WTC11 (cell line): ENCODE results near the gene STK17B. TPM values are rescaled to one million over a fixed set of nuclear protein-coding genes. Genes with fewer than 3 reads are reported as not detected.

Experiments used
- ATAC-seq: fragments of 200-7000 bp; cut with Tn5 transposase; 2 replicates; pipeline ENCODE4 v1.10.0; 2021; ENCODE audit warnings: mild to moderate bottlenecking, moderate library complexity
- CTCF ChIA-PET: fragments of 300-600 bp; sonication (Branson Sonifier 250); formaldehyde crosslinking; loops from one replicate; lab custom pipeline; 2021; ENCODE audit warnings: antibody characterized with exemption; lab: Charles Lee
- POLR2A ChIA-PET: fragments of 350-600 bp; sonication (Branson Sonifier 250); formaldehyde crosslinking; loops from one replicate; lab custom pipeline; 2021; ENCODE audit warnings: antibody characterized with exemption; lab: Charles Lee
- DNase-seq: peaks from one replicate; pipeline ENCODE4 v3.0.0; 2021; ENCODE audit warnings: low spot score
- H3K27ac Mint-ChIP-seq: 2 replicates; pipeline ENCODE4 v1.8.0; 2021; ENCODE audit warnings: mixed read lengths
- H3K27me3 Mint-ChIP-seq: 2 replicates; pipeline ENCODE4 v1.8.0; 2021; ENCODE audit warnings: low read depth, mild to moderate bottlenecking, moderate library complexity, mixed read lengths
- H3K36me3 Mint-ChIP-seq: 2 replicates; pipeline ENCODE4 v1.8.0; 2021; ENCODE audit warnings: mixed read lengths
- H3K4me1 Mint-ChIP-seq: 2 replicates; pipeline ENCODE4 v1.8.0; 2022; ENCODE audit warnings: mixed read lengths
- H3K4me3 Mint-ChIP-seq: 2 replicates; pipeline ENCODE4 v1.8.0; 2021; ENCODE audit warnings: mild to moderate bottlenecking, moderate library complexity, mixed read lengths
- H3K9me3 Mint-ChIP-seq: 2 replicates; pipeline ENCODE4 v1.8.0; 2021; ENCODE audit warnings: mixed read lengths
- E2F1 ChIP-seq: sonication (generic); formaldehyde crosslinking; IDR thresholded peaks from 2 replicates; pipeline ENCODE4 v1.8.0; 2022; ENCODE audit warnings: mild to moderate bottlenecking, missing genetic modification reagents
- EMX1 ChIP-seq: fragments of 250-450 bp; sonication (Bioruptor Pico); IDR thresholded peaks from 2 replicates; pipeline ENCODE4 v1.8.0; 2021; ENCODE audit warnings: mild to moderate bottlenecking
- ERG ChIP-seq: fragments of 250-450 bp; sonication (Bioruptor Pico); IDR thresholded peaks from 2 replicates; pipeline ENCODE4 v1.8.0; 2021; ENCODE audit warnings: mild to moderate bottlenecking
- HMGA2 ChIP-seq: fragments of 250-450 bp; sonication (Bioruptor Pico); IDR thresholded peaks from 2 replicates; pipeline ENCODE4 v1.4.0; 2021; ENCODE audit warnings: mild to moderate bottlenecking, moderate library complexity
- HMGXB4 ChIP-seq: sonication (generic); formaldehyde crosslinking; IDR thresholded peaks from 2 replicates; pipeline ENCODE4 v1.8.1; 2023; ENCODE audit warnings: mild to moderate bottlenecking, moderate library complexity, missing genetic modification reagents
- IRF1 ChIP-seq: sonication (generic); formaldehyde crosslinking; IDR thresholded peaks from 2 replicates; pipeline ENCODE4 v1.8.0; 2023; ENCODE audit warnings: missing genetic modification reagents
- IRF2 ChIP-seq: sonication (generic); formaldehyde crosslinking; IDR thresholded peaks from 2 replicates; pipeline ENCODE4 v1.8.0; 2022; ENCODE audit warnings: low read depth, missing genetic modification reagents, borderline replicate concordance
- JAZF1 ChIP-seq: fragments of 250-450 bp; sonication (Bioruptor Pico); IDR thresholded peaks from 2 replicates; pipeline ENCODE4 v1.9.0; 2021; ENCODE audit warnings: moderate library complexity, mild to moderate bottlenecking, inconsistent platforms
- JUN ChIP-seq: sonication (generic); formaldehyde crosslinking; IDR thresholded peaks from 2 replicates; pipeline ENCODE4 v1.8.0; 2023; ENCODE audit warnings: mild to moderate bottlenecking, missing genetic modification reagents
- MLX ChIP-seq: sonication (generic); formaldehyde crosslinking; IDR thresholded peaks from 2 replicates; pipeline ENCODE4 v1.8.1; 2023; ENCODE audit warnings: mild to moderate bottlenecking, missing genetic modification reagents, moderate library complexity
- MXD4 ChIP-seq: fragments of 250-450 bp; sonication (Bioruptor Pico); IDR thresholded peaks from 2 replicates; pipeline ENCODE4 v1.8.0; 2021; ENCODE audit warnings: mild to moderate bottlenecking, moderate library complexity, borderline replicate concordance
- NR1H2 ChIP-seq: sonication (generic); formaldehyde crosslinking; IDR thresholded peaks from 2 replicates; pipeline ENCODE4 v1.9.0; 2021; ENCODE audit warnings: mild to moderate bottlenecking, moderate library complexity, missing genetic modification reagents
- RELA ChIP-seq: sonication (generic); formaldehyde crosslinking; IDR thresholded peaks from 2 replicates; pipeline ENCODE4 v1.8.1; 2022; ENCODE audit warnings: missing genetic modification reagents, mild to moderate bottlenecking, borderline replicate concordance
- RORB ChIP-seq: fragments of 250-450 bp; sonication (Bioruptor Pico); IDR thresholded peaks from 2 replicates; pipeline ENCODE4 v1.9.0; 2021; ENCODE audit warnings: mild to moderate bottlenecking
- SMAD3 ChIP-seq: sonication (generic); formaldehyde crosslinking; IDR thresholded peaks from 2 replicates; pipeline ENCODE4 v1.8.0; 2022; ENCODE audit warnings: missing genetic modification reagents, mild to moderate bottlenecking, borderline replicate concordance
- SP1 ChIP-seq: sonication (generic); formaldehyde crosslinking; conservative IDR thresholded peaks from 2 replicates; pipeline ENCODE4 v1.8.1; 2022; ENCODE audit warnings: missing genetic modification reagents
- TEAD1 ChIP-seq: sonication (generic); formaldehyde crosslinking; IDR thresholded peaks from 2 replicates; pipeline ENCODE4 v1.8.0; 2022; ENCODE audit warnings: mild to moderate bottlenecking, missing genetic modification reagents
- TEAD4 ChIP-seq: sonication (generic); formaldehyde crosslinking; IDR thresholded peaks from 2 replicates; pipeline ENCODE4 v1.8.0; 2022; ENCODE audit warnings: mild to moderate bottlenecking, missing genetic modification reagents
- TP53 ChIP-seq: sonication (generic); formaldehyde crosslinking; IDR thresholded peaks from 2 replicates; pipeline ENCODE4 v1.8.1; 2023; ENCODE audit warnings: mild to moderate bottlenecking, missing genetic modification reagents
- USF2 ChIP-seq: sonication (generic); formaldehyde crosslinking; IDR thresholded peaks from 2 replicates; pipeline ENCODE4 v1.8.1; 2023; ENCODE audit warnings: mild to moderate bottlenecking, missing genetic modification reagents, moderate library complexity
- ZNF138 ChIP-seq: sonication (generic); formaldehyde crosslinking; conservative IDR thresholded peaks from 2 replicates; pipeline ENCODE4 v1.8.1; 2022; ENCODE audit warnings: mild to moderate bottlenecking, moderate library complexity, missing genetic modification reagents
- ZNF416 ChIP-seq: fragments of 250-450 bp; sonication (Bioruptor Pico); IDR thresholded peaks from 2 replicates; pipeline ENCODE4 v1.9.0; 2021; ENCODE audit warnings: mild to moderate bottlenecking, inconsistent platforms
- ZNF423 ChIP-seq: fragments of 250-450 bp; sonication (Bioruptor Pico); IDR thresholded peaks from 2 replicates; pipeline ENCODE4 v2.1.2; 2022; ENCODE audit warnings: mild to moderate bottlenecking, moderate library complexity
- ZNF532 ChIP-seq: fragments of 250-450 bp; sonication (Bioruptor Pico); IDR thresholded peaks from 2 replicates; pipeline ENCODE4 v1.9.0; 2021; ENCODE audit warnings: mild to moderate bottlenecking, borderline replicate concordance
- ZSCAN18 ChIP-seq: fragments of 250-450 bp; sonication (Bioruptor Pico); IDR thresholded peaks from 2 replicates; pipeline ENCODE4 v2.1.2; 2022; ENCODE audit warnings: mild to moderate bottlenecking, moderate library complexity
- total RNA-seq: library from RNA; stranded (reverse); gene quantifications from 3 replicates; pipeline ENCODE4 v1.2.3, GENCODE V29; 2021

The STK17B gene
- total RNA-seq, 1 experiment from 2014 or later: 11.8 TPM

GRCh38 chr2:196123679-196124373, 47.6 kb downstream of the STK17B start:
- Mint-ChIP-seq H3K27ac (peak overlapping the region; percentile 69), H3K9me3 (peaks cover 33% of the 10 kb centered on the region), H3K4me3 (no peak overlapping the region), H3K27me3 (no peaks in the 10 kb centered on the region), H3K4me1 (peaks cover 12% of the 10 kb centered on the region), H3K36me3 (peaks cover 22% of the 10 kb centered on the region)
- no peak for DNase-seq
- CTCF ChIA-PET: no interaction called here
- POLR2A ChIA-PET: interaction anchor here (0.6 kb wide), 1 partner anchor 544 kb away, joined by 6 read pairs; no protein-coding TSS in a partner anchor
- no peak for TF ChIP-seq IRF2
- no peak for TF ChIP-seq TP53 (CRISPR knock-in tag)
- TF ChIP-seq RORB (CRISPR knock-in tag): no peak
- no peak for TF ChIP-seq EMX1
- no peak for TF ChIP-seq TEAD4 (CRISPR knock-in tag)
- no peak for TF ChIP-seq MLX
- no peak for TF ChIP-seq ZNF532 (CRISPR knock-in tag)
- no peak for TF ChIP-seq NR1H2 (CRISPR knock-in tag)
- no peak for TF ChIP-seq RELA
- TF ChIP-seq SP1 (CRISPR knock-in tag): no peak
- peak; percentile 46 for ATAC-seq

GRCh38 chr2:196119926-196120325, 51.5 kb downstream of the STK17B start:
- no peaks in the 10 kb centered on the region; the same call in 1 of the 2 replicates for H3K36me3 Mint-ChIP-seq
- no peak overlapping the region for H3K27ac Mint-ChIP-seq
- H3K4me1 Mint-ChIP-seq: peaks cover 12% of the 10 kb centered on the region
- DNase-seq (no peak), ATAC-seq (no peak)
- no peaks in the 10 kb centered on the region for H3K27me3 Mint-ChIP-seq
- peaks cover 9% of the 10 kb centered on the region for H3K9me3 Mint-ChIP-seq
- ChIA-PET POLR2A (no interaction called here), CTCF (no interaction called here)
- no peak overlapping the region for H3K4me3 Mint-ChIP-seq
- TF ChIP-seq ZSCAN18 (CRISPR knock-in tag) (no peak), TEAD1 (CRISPR knock-in tag) (no peak), JUN (no peak), ZNF416 (no peak), SP1 (CRISPR knock-in tag) (no peak), IRF1 (no peak), ZNF138 (CRISPR knock-in tag) (no peak), SMAD3 (CRISPR knock-in tag) (no peak), HMGXB4 (CRISPR knock-in tag) (no peak), MXD4 (no peak), E2F1 (CRISPR knock-in tag) (no peak), HMGA2 (no peak), JAZF1 (CRISPR knock-in tag) (no peak), USF2 (CRISPR knock-in tag) (no peak), ERG (CRISPR knock-in tag) (no peak), ZNF423 (CRISPR knock-in tag) (no peak)
